Measurements from ENCODE around the gene ZBTB7C.

Gene ZBTB7C

GRCh38 chr18:48320639-48320945 lies 88.6 kb downstream of the ZBTB7C start:
- DNase-seq = no peak

GRCh38 chr18:48319801-48320638 lies 89.2 kb downstream of the ZBTB7C start:
- DNase-seq = peak; percentile 73

- DNase-seq = no peak
Measured at GRCh38 chr18:48318436-48318835, 90.7 kb downstream of the ZBTB7C start.

GRCh38 chr18:48317781-48318381 lies 91.3 kb downstream of the ZBTB7C start:
- no peak for DNase-seq

- DNase-seq = no peak
Measured at GRCh38 chr18:48316177-48316576, 93.0 kb downstream of the ZBTB7C start.

GRCh38 chr18:48314690-48315089 lies 94.5 kb downstream of the ZBTB7C start:
- no peak for DNase-seq

GRCh38 chr18:48313792-48314191 lies 95.4 kb downstream of the ZBTB7C start:
- no peak for DNase-seq

GRCh38 chr18:48312066-48312465 lies 97.1 kb downstream of the ZBTB7C start:
- DNase-seq = no peak

- DNase-seq = no peak
Measured at GRCh38 chr18:48310999-48311398, 98.2 kb downstream of the ZBTB7C start.

- no peak for DNase-seq
Measured at GRCh38 chr18:48310353-48310752, 98.8 kb downstream of the ZBTB7C start.

- no peak for DNase-seq
Measured at GRCh38 chr18:48308755-48309575, 100.2 kb downstream of the ZBTB7C start.

- DNase-seq = no peak
Measured at GRCh38 chr18:48308027-48308635, 101.1 kb downstream of the ZBTB7C start.

GRCh38 chr18:48306838-48307237 lies 102.3 kb downstream of the ZBTB7C start:
- DNase-seq = no peak

- DNase-seq = no peak
Measured at GRCh38 chr18:48304906-48305693, 104.1 kb downstream of the ZBTB7C start.

- DNase-seq = no peak
Measured at GRCh38 chr18:48303883-48304282, 105.3 kb downstream of the ZBTB7C start.

- DNase-seq = no peak
Measured at GRCh38 chr18:48302736-48303135, 106.4 kb downstream of the ZBTB7C start.

GRCh38 chr18:48300463-48300961 lies 108.7 kb downstream of the ZBTB7C start:
- peak; percentile 44 for DNase-seq

GRCh38 chr18:48297139-48297538 lies 112.0 kb downstream of the ZBTB7C start:
- no peak for DNase-seq

- DNase-seq = no peak
Measured at GRCh38 chr18:48296581-48296980, 112.6 kb downstream of the ZBTB7C start.

- no peak for DNase-seq
Measured at GRCh38 chr18:48295586-48296311, 113.4 kb downstream of the ZBTB7C start.

GRCh38 chr18:48294899-48295585 lies 114.1 kb downstream of the ZBTB7C start:
- DNase-seq = no peak
